GM23248 (cell line): Measurements from ENCODE around the gene C10orf105. TPM values are rescaled to one million over a fixed set of nuclear protein-coding genes. Genes with fewer than 3 reads are reported as not detected.

ENCODE experiments used
- DNase-seq: peaks from one replicate; pipeline ENCODE4 v3.0.0-alpha.2; 2015
- H2AFZ ChIP-seq: fragments of 200-600 bp; sonication (generic); 2 replicates; pipeline ENCODE4 v1.6.1; 2016; ENCODE audit warnings: antibody characterized with exemption
- H3F3A ChIP-seq: fragments of 200-600 bp; sonication (generic); 2 replicates; pipeline ENCODE4 v1.6.1; 2016; ENCODE audit warnings: mild to moderate bottlenecking, antibody characterized with exemption, mixed run types; ENCODE audit not compliant: insufficient read depth
- H3K27ac ChIP-seq: fragments of 200-600 bp; sonication (generic); 2 replicates; pipeline ENCODE4 v1.5.1; 2016; ENCODE audit warnings: mild to moderate bottlenecking
- H3K27me3 ChIP-seq: fragments of 200-600 bp; sonication (generic); replicated peaks from 2 replicates; pipeline ENCODE4 v1.6.1; 2016; ENCODE audit warnings: mild to moderate bottlenecking; ENCODE audit not compliant: insufficient read depth
- H3K36me3 ChIP-seq: fragments of 200-600 bp; sonication (generic); 2 replicates; pipeline ENCODE4 v1.6.1; 2016; ENCODE audit warnings: low read depth, mild to moderate bottlenecking
- H3K4me1 ChIP-seq: fragments of 200-600 bp; sonication (generic); 2 replicates; pipeline ENCODE4 v1.6.1; 2016; ENCODE audit warnings: mild to moderate bottlenecking; ENCODE audit not compliant: insufficient read depth
- H3K4me2 ChIP-seq: fragments of 200-600 bp; sonication (generic); one replicate; pipeline ENCODE4 v1.6.1; 2016; ENCODE audit warnings: mild to moderate bottlenecking; ENCODE audit not compliant: unreplicated experiment
- H3K4me3 ChIP-seq: fragments of 200-600 bp; sonication (generic); 2 replicates; pipeline ENCODE4 v1.5.1; 2016; ENCODE audit warnings: mild to moderate bottlenecking
- H3K79me2 ChIP-seq: fragments of 200-600 bp; sonication (generic); 2 replicates; pipeline ENCODE4 v1.6.1; 2016; ENCODE audit warnings: mild to moderate bottlenecking; ENCODE audit not compliant: insufficient read depth
- H3K9ac ChIP-seq: fragments of 200-600 bp; sonication (generic); 2 replicates; pipeline ENCODE4 v1.6.1; 2016; ENCODE audit warnings: mild to moderate bottlenecking
- H3K9me2 ChIP-seq: fragments of 200-600 bp; sonication (generic); 2 replicates; pipeline ENCODE4 v1.6.1; 2016; ENCODE audit warnings: mixed run types, mild to moderate bottlenecking, moderate library complexity; ENCODE audit not compliant: insufficient read depth
- H3K9me3 ChIP-seq: fragments of 200-600 bp; sonication (generic); one replicate; pipeline ENCODE4 v1.6.1; 2017; ENCODE audit warnings: low read depth
- H4K20me1 ChIP-seq: fragments of 200-600 bp; sonication (generic); 2 replicates; pipeline ENCODE4 v1.6.0; 2016; ENCODE audit not compliant: insufficient read depth
- EZH2 ChIP-seq: fragments of 200-600 bp; sonication (generic); IDR thresholded peaks from 2 replicates; pipeline ENCODE4 v1.6.1; 2018; ENCODE audit warnings: antibody characterized with exemption, mild to moderate bottlenecking; ENCODE audit not compliant: insufficient read depth, poor library complexity, severe bottlenecking
- EZH2phosphoT487 ChIP-seq: fragments of 200-600 bp; sonication (generic); IDR thresholded peaks from 2 replicates; pipeline ENCODE4 v1.6.1; 2018; ENCODE audit warnings: antibody characterized with exemption, moderate library complexity, mild to moderate bottlenecking, low read depth; ENCODE audit not compliant: insufficient read depth
- WGBS, 2 experiments: methylation state at CpG; one replicate each; pipeline ENCODE4 v1.1.6; 2015 to 2017; ENCODE audit warnings: low lambda C conversion rate in 2 of 2, low coverage in 1 of 2; ENCODE audit errors: missing lambda C conversion rate in 2 of 2; 5-methylcytosine and 5-hydroxymethylcytosine counted together
- in situ Hi-C: fragments of 300-500 bp; cut with MboI; formaldehyde crosslinking; loops from 2 replicates; pipeline ENCODE4 v1.15.0; 2020
- polyA plus RNA-seq: library from polyadenylated mRNA; unstranded; fragments of >200 nt; fragmentation: Nextera tagmentation; extraction: Ambion mirVana; gene quantifications from 2 replicates; pipeline ENCODE4 v1.2.1, GENCODE V29; 2016
- total RNA-seq: library from RNA; depleted of rRNA; stranded (reverse); fragments of >200 nt; shearing (Covaris generic); gene quantifications from 2 replicates; pipeline ENCODE4 v1.2.3, GENCODE V29; 2014

Gene C10orf105
- total and polyA plus RNA-seq, 2 experiments from 2014 or later = not detected

DNA sequence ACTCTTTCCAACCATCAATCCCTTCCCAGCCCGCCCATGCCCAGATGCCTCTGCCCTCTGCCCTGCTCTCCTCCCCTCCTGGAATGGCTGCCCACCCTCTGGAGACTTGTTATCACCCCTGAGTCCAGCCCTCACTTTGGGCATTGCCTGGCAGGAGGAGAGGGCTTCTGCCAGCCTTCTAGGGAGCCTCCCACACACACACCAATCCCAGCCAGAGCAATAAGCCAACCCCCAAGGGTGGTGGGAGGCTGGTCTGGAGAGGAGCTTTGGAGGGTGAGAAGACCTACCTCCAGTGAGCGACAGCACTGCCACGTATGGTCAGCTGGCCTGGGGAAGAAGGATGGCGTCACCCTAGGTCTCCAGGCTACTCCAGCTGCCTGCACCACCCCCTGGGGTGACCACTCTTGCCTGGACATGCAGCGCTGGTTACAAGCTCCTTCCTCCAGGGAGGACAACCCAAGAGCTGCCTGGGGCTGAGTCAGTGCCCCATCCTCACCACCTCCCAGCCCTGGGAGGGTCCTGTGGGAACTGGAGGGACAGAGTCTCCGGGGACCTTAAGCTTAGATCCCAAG lies 8.4 kb downstream of the C10orf105 start:
- Histone ChIP-seq H3K79me2 (no peaks in the 10 kb centered on the region), H3K27me3 (no peaks in the 10 kb centered on the region), H4K20me1 (no peaks in the 10 kb centered on the region), H3K9me3 (no peaks in the 10 kb centered on the region), H3K27ac (no peak overlapping the region), H3F3A (peaks cover 12% of the 10 kb centered on the region; the same call in 1 of the 2 replicates), H3K9ac (no peak overlapping the region), H2AFZ (no peak overlapping the region), H3K36me3 (no peaks in the 10 kb centered on the region), H3K4me3 (no peak overlapping the region), H3K9me2 (no peaks in the 10 kb centered on the region), H3K4me2 (no peak overlapping the region), H3K4me1 (peaks cover 22% of the 10 kb centered on the region)
- 78 to 86% methylated on average over 6 of the region's 6 CpGs for WGBS, 2 experiments
- in situ Hi-C loops = no loop called here
- TF ChIP-seq EZH2phosphoT487 = no peak
- TF ChIP-seq EZH2 = no peak
- DNase-seq = peak; percentile 11

GRCh38 chr10:71710519-71710918 lies 9.1 kb downstream of the C10orf105 start:
- TF ChIP-seq EZH2phosphoT487 = no peak
- no peak for TF ChIP-seq EZH2
- Histone ChIP-seq H2AFZ (no peak overlapping the region), H3K9me3 (no peaks in the 10 kb centered on the region), H3K4me3 (no peak overlapping the region), H3K4me2 (no peak overlapping the region), H3K4me1 (peaks cover 22% of the 10 kb centered on the region), H3K27me3 (no peaks in the 10 kb centered on the region), H3K9ac (no peak overlapping the region), H3K9me2 (no peaks in the 10 kb centered on the region), H4K20me1 (no peaks in the 10 kb centered on the region), H3K79me2 (no peaks in the 10 kb centered on the region), H3K36me3 (no peaks in the 10 kb centered on the region), H3K27ac (no peak overlapping the region), H3F3A (peaks cover 12% of the 10 kb centered on the region; the same call in 1 of the 2 replicates)
- 100% methylated on average over 2 of the region's 2 CpGs for WGBS, 2 experiments
- no peak for DNase-seq
- in situ Hi-C loops = no loop called here

GRCh38 chr10:71708897-71709882 lies 10.4 kb downstream of the C10orf105 start:
- 77 to 80% methylated on average over 28 of the region's 28 CpGs for WGBS, 2 experiments
- Histone ChIP-seq H3K36me3 (no peaks in the 10 kb centered on the region), H3K4me3 (no peak overlapping the region), H4K20me1 (no peaks in the 10 kb centered on the region), H3K9ac (no peak overlapping the region), H2AFZ (no peak overlapping the region), H3K9me2 (no peaks in the 10 kb centered on the region), H3K27me3 (no peaks in the 10 kb centered on the region), H3K27ac (no peak overlapping the region), H3F3A (peaks cover 8% of the 10 kb centered on the region; the same call in 1 of the 2 replicates), H3K4me1 (peaks cover 15% of the 10 kb centered on the region), H3K79me2 (no peaks in the 10 kb centered on the region), H3K9me3 (no peaks in the 10 kb centered on the region), H3K4me2 (no peak overlapping the region)
- no peak for TF ChIP-seq EZH2phosphoT487
- no peak for TF ChIP-seq EZH2
- in situ Hi-C loops = no loop called here
- no peak for DNase-seq

DNA sequence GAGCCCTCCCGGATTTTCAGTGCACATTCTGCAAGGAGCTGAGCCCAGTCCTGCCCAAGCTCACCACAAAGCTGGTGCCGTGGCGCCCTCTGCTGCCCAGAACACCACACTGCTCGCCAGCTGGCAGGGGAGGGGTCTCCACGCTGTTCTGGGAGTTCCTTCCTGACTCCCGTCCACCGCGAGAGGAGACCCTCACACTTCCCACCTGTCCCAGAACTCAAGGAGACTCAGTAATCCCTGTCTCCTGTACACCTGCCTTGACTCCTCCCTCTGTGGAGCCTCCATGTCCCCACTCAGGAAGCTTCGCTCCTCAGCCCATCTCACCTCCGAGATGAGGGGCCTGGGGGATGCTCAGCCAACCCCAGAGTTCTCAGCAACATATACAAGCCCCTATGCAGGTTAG lies 11.3 kb downstream of the C10orf105 start:
- H3K9ac ChIP-seq = no peak overlapping the region
- 12 to 16% methylated on average over 8 to 10 of the region's 10 CpGs for WGBS, 2 experiments
- H3K9me3 ChIP-seq = no peaks in the 10 kb centered on the region
- no peaks in the 10 kb centered on the region for H4K20me1 ChIP-seq
- TF ChIP-seq EZH2 (no peak), EZH2phosphoT487 (no peak)
- peaks cover 6% of the 10 kb centered on the region for H3K4me1 ChIP-seq
- H3F3A ChIP-seq = no peaks in the 10 kb centered on the region
- H3K4me2 ChIP-seq = no peak overlapping the region
- no peak overlapping the region for H3K27ac ChIP-seq
- no peak overlapping the region for H3K4me3 ChIP-seq
- in situ Hi-C loops = no loop called here
- no peaks in the 10 kb centered on the region for H3K79me2 ChIP-seq
- no peak overlapping the region for H2AFZ ChIP-seq
- H3K9me2 ChIP-seq = no peaks in the 10 kb centered on the region
- H3K36me3 ChIP-seq = no peaks in the 10 kb centered on the region
- DNase-seq = peak; percentile 57
- H3K27me3 ChIP-seq = no peaks in the 10 kb centered on the region
